Activated T-helper 1 cell treated with anti-CD3 and anti-CD28 coated beads, Interleukin-2, amount 50 U/mL, for 16 hours (primary cell): ENCODE results near the gene DNAJB8.

ENCODE experiments used
- DNase-seq, 2 donors: peaks; one replicate each; pipeline ENCODE4 v3.0.0-alpha.2; 2020; ENCODE audit warnings: low read depth in 1 of 2, low spot score in 1 of 2

Gene DNAJB8

GRCh38 chr3:128468285-128468790 is 1.6 kb upstream of the DNAJB8 start:
- no peak for DNase-seq

GRCh38 chr3:128464702-128465101 is 2.0 kb downstream of the DNAJB8 start:
- no peak for DNase-seq

- DNase-seq: no peak
Observed at GRCh38 chr3:128464188-128464587, 2.5 kb downstream of the DNAJB8 start.

GRCh38 chr3:128463771-128464170 is 2.9 kb downstream of the DNAJB8 start:
- no peak for DNase-seq

- no peak for DNase-seq
Observed at GRCh38 chr3:128463354-128463753, 3.3 kb downstream of the DNAJB8 start.

GRCh38 chr3:128462931-128463330 is 3.8 kb downstream of the DNAJB8 start:
- DNase-seq: no peak

GRCh38 chr3:128462341-128462910 is 4.3 kb downstream of the DNAJB8 start:
- DNase-seq: no peak

- DNase-seq: no peak
Observed at GRCh38 chr3:128461731-128462130, 5.0 kb downstream of the DNAJB8 start.

GRCh38 chr3:128459461-128459820 is 7.2 kb downstream of the DNAJB8 start:
- no peak for DNase-seq

- no peak for DNase-seq
Observed at GRCh38 chr3:128458746-128459460, 7.8 kb downstream of the DNAJB8 start.

- no peak for DNase-seq
Observed at GRCh38 chr3:128457937-128458336, 8.8 kb downstream of the DNAJB8 start.

GRCh38 chr3:128456776-128457715 is 9.6 kb downstream of the DNAJB8 start:
- DNase-seq: no peak

- no peak for DNase-seq
Observed at GRCh38 chr3:128455786-128456748, 10.6 kb downstream of the DNAJB8 start.

- DNase-seq: no peak
Observed at GRCh38 chr3:128455116-128455515, 11.6 kb downstream of the DNAJB8 start.

- DNase-seq: no peak
Observed at GRCh38 chr3:128454310-128454618, 12.4 kb downstream of the DNAJB8 start.

GRCh38 chr3:128453501-128454309 is 13.0 kb downstream of the DNAJB8 start:
- no peak for DNase-seq

GRCh38 chr3:128452678-128453275 is 13.9 kb downstream of the DNAJB8 start:
- no peak for DNase-seq

GRCh38 chr3:128452120-128452519 is 14.6 kb downstream of the DNAJB8 start:
- no peak for DNase-seq

- no peak for DNase-seq
Observed at GRCh38 chr3:128449111-128449638, 17.5 kb downstream of the DNAJB8 start.
